GF-D8 (cell line): Measurements from ENCODE around the gene GABBR2.

Source experiments
- DNase-seq: peaks from one replicate; lab custom pipeline; 2025; lab: John Stamatoyannopoulos, UW

GABBR2 gene

GRCh38 chr9:98370300-98370975, 338.3 kb downstream of the GABBR2 start:
- no peak for DNase-seq

GRCh38 chr9:98369896-98370295, 338.8 kb downstream of the GABBR2 start:
- DNase-seq: no peak

- DNase-seq: no peak
These were observed 339.3 kb downstream of the GABBR2 start for GRCh38 chr9:98369471-98369870.

- no peak for DNase-seq
These were observed 339.7 kb downstream of the GABBR2 start for GRCh38 chr9:98369066-98369425.

- DNase-seq: no peak
These were observed 340.2 kb downstream of the GABBR2 start for GRCh38 chr9:98368366-98369065.

GRCh38 chr9:98367923-98368322, 340.8 kb downstream of the GABBR2 start:
- no peak for DNase-seq

GRCh38 chr9:98367371-98367900, 341.3 kb downstream of the GABBR2 start:
- DNase-seq: no peak

GRCh38 chr9:98365781-98366180, 343.0 kb downstream of the GABBR2 start:
- no peak for DNase-seq

GRCh38 chr9:98365227-98365669, 343.5 kb downstream of the GABBR2 start:
- no peak for DNase-seq

GRCh38 chr9:98364086-98364485, 344.6 kb downstream of the GABBR2 start:
- DNase-seq: no peak

GRCh38 chr9:98363644-98364043, 345.1 kb downstream of the GABBR2 start:
- no peak for DNase-seq

- no peak for DNase-seq
These were observed 346.0 kb downstream of the GABBR2 start for GRCh38 chr9:98362624-98363252.

- no peak for DNase-seq
These were observed 347.1 kb downstream of the GABBR2 start for GRCh38 chr9:98361645-98362044.

- no peak for DNase-seq
These were observed 348.5 kb downstream of the GABBR2 start for GRCh38 chr9:98360176-98360708.

- DNase-seq: no peak
These were observed 349.2 kb downstream of the GABBR2 start for GRCh38 chr9:98359569-98359968.

GRCh38 chr9:98357921-98358535, 350.7 kb downstream of the GABBR2 start:
- no peak for DNase-seq

GRCh38 chr9:98356953-98357690, 351.6 kb downstream of the GABBR2 start:
- DNase-seq: no peak

GRCh38 chr9:98356326-98356725, 352.4 kb downstream of the GABBR2 start:
- DNase-seq: no peak

GRCh38 chr9:98351370-98351769, 357.4 kb downstream of the GABBR2 start:
- no peak for DNase-seq

- no peak for DNase-seq
These were observed 361.1 kb downstream of the GABBR2 start for GRCh38 chr9:98347642-98348041.

GRCh38 chr9:98345011-98345410, 363.7 kb downstream of the GABBR2 start:
- no peak for DNase-seq

- DNase-seq: no peak
These were observed 364.2 kb downstream of the GABBR2 start for GRCh38 chr9:98344581-98344980.
